ENCODE data around the gene HIPK4.

The HIPK4 gene

DNA sequence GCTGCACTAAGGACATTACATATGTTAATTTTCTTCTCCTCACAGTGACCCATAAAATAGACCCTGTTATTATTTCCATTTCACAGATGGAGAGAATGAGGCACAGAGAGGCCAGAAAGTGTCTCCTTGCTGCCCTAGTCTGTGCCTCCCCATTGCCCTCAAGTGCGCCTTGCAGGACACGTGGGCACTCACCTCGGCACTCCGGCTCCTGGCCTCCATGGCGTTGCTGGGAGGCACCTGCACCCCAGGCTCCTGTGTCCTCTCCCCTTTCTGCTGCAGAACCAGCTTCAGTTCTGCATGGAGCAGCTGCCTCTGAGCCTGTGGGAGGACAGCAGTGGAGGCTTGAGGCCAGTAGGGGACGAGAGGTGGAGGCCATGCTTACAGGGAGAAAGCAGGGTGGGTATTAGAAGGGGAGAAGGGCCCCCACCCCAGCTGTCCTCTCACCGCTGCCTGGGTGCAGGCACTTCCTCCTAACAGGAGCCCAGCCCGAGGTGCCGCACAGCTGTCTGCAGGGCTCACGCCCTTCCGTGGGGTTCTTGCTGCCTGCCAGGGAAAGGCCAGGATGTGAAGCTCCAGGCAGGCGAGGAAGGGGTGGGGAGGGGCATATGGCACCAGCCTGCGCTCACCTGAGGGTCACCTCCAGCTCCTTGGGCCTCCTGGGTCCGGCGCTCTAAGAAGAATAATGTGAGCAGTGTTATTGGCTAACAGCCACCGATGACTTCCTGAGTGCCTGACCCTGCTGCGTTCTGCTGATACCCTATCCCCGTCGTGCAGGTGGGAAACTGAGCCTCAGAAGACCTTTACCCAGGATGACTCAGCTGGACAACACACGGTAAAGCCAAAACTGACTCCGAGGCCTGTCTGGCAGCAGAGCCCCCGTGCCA, 18.0 kb upstream of the HIPK4 start:
- Histone ChIP-seq H3K36me3 (no peaks in the 10 kb centered on the region), H3K4me3 (ENCODE audit: low read depth in 1 of 2, low read length in 1 of 2) (no peak overlapping the region), H3K27ac (peak overlapping the region; percentile 23), H3K27me3 (peaks cover 22% of the 10 kb centered on the region), H3K4me1 (ENCODE audit: control insufficient read depth in 1 of 2, insufficient read depth in 1 of 2, low read depth in 1 of 2, low read length in 1 of 2) (peaks cover 11 to 24% of the 10 kb centered on the region in 2 experiments), H3K9me3 (no peaks in the 10 kb centered on the region)
- TF ChIP-seq, protein P1, sequence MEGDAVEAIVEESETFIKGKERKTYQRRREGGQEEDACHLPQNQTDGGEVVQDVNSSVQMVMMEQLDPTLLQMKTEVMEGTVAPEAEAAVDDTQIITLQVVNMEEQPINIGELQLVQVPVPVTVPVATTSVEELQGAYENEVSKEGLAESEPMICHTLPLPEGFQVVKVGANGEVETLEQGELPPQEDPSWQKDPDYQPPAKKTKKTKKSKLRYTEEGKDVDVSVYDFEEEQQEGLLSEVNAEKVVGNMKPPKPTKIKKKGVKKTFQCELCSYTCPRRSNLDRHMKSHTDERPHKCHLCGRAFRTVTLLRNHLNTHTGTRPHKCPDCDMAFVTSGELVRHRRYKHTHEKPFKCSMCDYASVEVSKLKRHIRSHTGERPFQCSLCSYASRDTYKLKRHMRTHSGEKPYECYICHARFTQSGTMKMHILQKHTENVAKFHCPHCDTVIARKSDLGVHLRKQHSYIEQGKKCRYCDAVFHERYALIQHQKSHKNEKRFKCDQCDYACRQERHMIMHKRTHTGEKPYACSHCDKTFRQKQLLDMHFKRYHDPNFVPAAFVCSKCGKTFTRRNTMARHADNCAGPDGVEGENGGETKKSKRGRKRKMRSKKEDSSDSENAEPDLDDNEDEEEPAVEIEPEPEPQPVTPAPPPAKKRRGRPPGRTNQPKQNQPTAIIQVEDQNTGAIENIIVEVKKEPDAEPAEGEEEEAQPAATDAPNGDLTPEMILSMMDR (IDR thresholded peaks at IDR 0.05) = no peak

DNA sequence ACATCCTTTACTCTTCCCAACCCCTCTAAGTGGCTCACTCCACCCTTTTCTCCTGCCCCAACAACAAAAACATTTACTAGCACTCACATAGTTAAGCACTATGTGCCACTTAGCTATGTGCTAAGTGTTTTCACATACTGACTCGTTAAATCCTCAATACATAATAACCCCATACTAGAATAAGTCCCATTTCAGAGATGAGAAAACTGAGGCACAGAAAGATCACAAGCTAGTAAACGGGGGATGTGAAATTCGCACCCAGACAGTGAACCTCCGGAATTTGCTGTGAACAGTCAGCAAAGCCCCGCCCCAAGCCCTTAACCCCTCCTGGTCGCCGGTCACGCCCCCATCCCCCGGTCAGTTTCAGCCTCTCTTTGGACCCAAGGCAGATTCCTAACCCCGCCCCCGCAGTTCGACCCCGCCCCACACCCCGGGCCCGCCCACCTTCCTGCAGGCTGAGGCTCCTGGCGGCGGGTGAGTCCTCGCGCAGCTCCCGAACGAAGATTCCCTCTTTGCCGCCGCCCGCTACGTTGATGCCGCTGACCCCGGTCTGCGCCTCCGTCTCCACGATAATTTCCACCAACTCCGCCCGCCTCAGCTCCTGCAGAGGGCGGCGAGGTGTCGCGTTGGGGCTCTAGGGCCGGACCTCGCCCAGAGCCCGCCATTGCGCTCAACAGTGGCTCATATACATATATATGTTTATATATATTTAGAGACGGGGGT, 13.4 kb upstream of the HIPK4 start:
- no peaks in the 10 kb centered on the region for H3K9me3 ChIP-seq
- TF ChIP-seq, protein P1 (IDR thresholded peaks at IDR 0.05) = peak; percentile 24
- no peaks in the 10 kb centered on the region for H3K36me3 ChIP-seq
- H3K27ac ChIP-seq = peak overlapping the region; percentile 43
- H3K27me3 ChIP-seq = peaks cover 44% of the 10 kb centered on the region
- H3K4me3 ChIP-seq (ENCODE audit: low read depth in 1 of 2, low read length in 1 of 2) = peak overlapping the region; percentile 64 to 71
- H3K4me1 ChIP-seq (ENCODE audit: control insufficient read depth in 1 of 2, insufficient read depth in 1 of 2, low read depth in 1 of 2, low read length in 1 of 2) = peaks cover 14 to 29% of the 10 kb centered on the region in 2 experiments

DNA sequence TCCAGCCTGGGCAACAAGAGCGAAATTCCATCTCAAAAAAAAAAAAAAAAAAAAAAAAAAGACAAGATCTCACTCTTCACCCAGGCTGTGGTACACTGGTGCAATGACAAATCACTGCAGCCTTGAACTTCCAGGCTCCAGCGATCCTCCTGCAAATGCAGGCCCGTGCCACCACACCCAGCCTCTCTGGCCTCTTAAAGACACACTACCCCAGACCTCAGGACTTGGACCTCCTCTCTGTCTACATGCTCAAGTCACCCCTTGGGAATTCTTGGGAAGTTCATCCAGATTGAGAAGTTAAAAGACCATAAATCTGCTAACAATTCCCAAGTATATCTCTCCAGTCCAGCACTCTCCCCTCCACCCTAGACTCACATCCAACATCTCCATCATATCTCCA, 10.6 kb upstream of the HIPK4 start:
- H3K4me3 ChIP-seq (ENCODE audit: low read depth in 1 of 2, low read length in 1 of 2) = no peak overlapping the region
- H3K4me1 ChIP-seq (ENCODE audit: control insufficient read depth in 1 of 2, insufficient read depth in 1 of 2, low read depth in 1 of 2, low read length in 1 of 2) = peaks cover 11 to 23% of the 10 kb centered on the region in 2 experiments
- TF ChIP-seq, protein P1 (IDR thresholded peaks at IDR 0.05) = no peak
- H3K9me3 ChIP-seq = no peaks in the 10 kb centered on the region
- no peak overlapping the region for H3K27ac ChIP-seq
- H3K27me3 ChIP-seq = peaks cover 63% of the 10 kb centered on the region
- no peaks in the 10 kb centered on the region for H3K36me3 ChIP-seq

DNA sequence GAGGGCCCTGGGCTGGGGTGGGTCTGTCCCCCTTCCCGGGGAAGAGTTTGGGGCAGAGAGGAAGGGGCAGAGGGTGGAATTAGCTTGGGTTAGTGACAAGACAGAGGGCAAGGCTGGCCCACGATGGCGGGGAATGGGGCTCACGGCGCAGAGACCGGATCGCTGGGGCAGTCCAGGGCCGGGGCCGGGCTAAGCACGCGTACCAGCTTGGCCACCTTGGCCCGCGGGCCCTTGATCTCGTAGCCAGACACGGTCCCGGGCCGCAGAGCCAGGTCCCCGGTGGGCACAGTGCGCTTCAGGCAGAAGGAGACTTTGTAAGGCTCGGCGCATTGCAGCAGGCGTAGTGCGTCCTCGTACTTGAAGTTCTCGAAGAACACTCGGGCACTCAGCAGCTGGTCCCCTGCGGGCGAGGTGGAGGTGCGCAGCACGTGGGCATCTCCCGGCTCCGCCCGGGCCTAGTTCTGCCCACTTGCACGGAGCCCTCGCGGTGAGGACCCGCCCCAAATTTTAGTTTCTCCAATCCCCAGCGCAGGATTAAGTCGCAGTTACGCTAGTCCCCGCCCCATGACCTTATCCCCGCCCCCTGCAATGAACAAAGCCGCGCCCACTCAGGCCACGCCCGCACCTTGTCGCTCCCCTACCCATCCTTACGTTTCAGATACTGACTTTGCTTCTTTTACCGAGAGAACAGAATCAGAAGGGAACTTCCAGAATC, 8.6 kb upstream of the HIPK4 start:
- TF ChIP-seq, protein P1 (IDR thresholded peaks at IDR 0.05) = no peak
- H3K36me3 ChIP-seq = no peaks in the 10 kb centered on the region
- peaks cover 11 to 15% of the 10 kb centered on the region in 2 experiments for H3K4me1 ChIP-seq (ENCODE audit: control insufficient read depth in 1 of 2, insufficient read depth in 1 of 2, low read depth in 1 of 2, low read length in 1 of 2)
- H3K27me3 ChIP-seq = peaks cover 49% of the 10 kb centered on the region
- H3K27ac ChIP-seq = no peak overlapping the region
- H3K9me3 ChIP-seq = no peaks in the 10 kb centered on the region
- peak overlapping the region in 1 of 2 experiments; percentile 10 for H3K4me3 ChIP-seq (ENCODE audit: low read depth in 1 of 2, low read length in 1 of 2)

DNA sequence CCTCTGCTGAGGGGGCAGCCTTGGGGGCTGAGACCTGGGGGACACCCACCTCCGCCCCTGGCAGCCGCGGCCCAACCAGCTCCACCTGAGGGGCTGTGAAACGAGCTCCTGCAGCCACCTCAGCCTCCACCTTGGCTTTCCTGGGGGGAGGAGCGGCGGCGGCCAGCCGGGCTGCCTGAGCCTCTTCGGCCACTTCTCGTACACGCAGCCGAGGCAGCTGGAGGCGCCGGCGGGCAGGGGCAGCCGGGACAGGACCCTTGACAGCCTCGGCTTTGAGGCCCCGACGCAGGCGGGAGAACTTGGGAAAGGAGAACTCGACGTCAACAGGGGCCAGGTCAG, 7.6 kb upstream of the HIPK4 start:
- Histone ChIP-seq H3K27ac (no peak overlapping the region), H3K27me3 (peaks cover 39% of the 10 kb centered on the region), H3K36me3 (no peaks in the 10 kb centered on the region), H3K4me1 (ENCODE audit: control insufficient read depth in 1 of 2, insufficient read depth in 1 of 2, low read depth in 1 of 2, low read length in 1 of 2) (peaks cover 7 to 8% of the 10 kb centered on the region in 2 experiments), H3K9me3 (no peaks in the 10 kb centered on the region), H3K4me3 (ENCODE audit: low read depth in 1 of 2, low read length in 1 of 2) (no peak overlapping the region)
- TF ChIP-seq, protein P1 (IDR thresholded peaks at IDR 0.05) = no peak

Data from neutrophil (primary cell).